Breast epithelium (tissue), 3 donors: ENCODE data around the gene PTPRCAP.

ENCODE experiments used
- POLR2A ChIP-seq: fragments of 450-650 bp; IDR thresholded peaks from one replicate; pipeline ENCODE4 v1.6.1; 2016; ENCODE audit warnings: antibody characterized with exemption, mild to moderate bottlenecking, moderate library complexity
- TF ChIP-seq, protein P1 (sequence below), 3 donors: fragments of 450-650 bp; IDR thresholded peaks; one replicate each; pipeline ENCODE4 v1.5.1; 2016 to 2017; ENCODE audit warnings: antibody characterized with exemption in 3 of 3, mild to moderate bottlenecking in 3 of 3, moderate library complexity in 3 of 3

GRCh38 chr11:67463186-67463585 is 25.7 kb upstream of the PTPRCAP start:
- TF ChIP-seq POLR2A: no peak
- TF ChIP-seq, protein P1, sequence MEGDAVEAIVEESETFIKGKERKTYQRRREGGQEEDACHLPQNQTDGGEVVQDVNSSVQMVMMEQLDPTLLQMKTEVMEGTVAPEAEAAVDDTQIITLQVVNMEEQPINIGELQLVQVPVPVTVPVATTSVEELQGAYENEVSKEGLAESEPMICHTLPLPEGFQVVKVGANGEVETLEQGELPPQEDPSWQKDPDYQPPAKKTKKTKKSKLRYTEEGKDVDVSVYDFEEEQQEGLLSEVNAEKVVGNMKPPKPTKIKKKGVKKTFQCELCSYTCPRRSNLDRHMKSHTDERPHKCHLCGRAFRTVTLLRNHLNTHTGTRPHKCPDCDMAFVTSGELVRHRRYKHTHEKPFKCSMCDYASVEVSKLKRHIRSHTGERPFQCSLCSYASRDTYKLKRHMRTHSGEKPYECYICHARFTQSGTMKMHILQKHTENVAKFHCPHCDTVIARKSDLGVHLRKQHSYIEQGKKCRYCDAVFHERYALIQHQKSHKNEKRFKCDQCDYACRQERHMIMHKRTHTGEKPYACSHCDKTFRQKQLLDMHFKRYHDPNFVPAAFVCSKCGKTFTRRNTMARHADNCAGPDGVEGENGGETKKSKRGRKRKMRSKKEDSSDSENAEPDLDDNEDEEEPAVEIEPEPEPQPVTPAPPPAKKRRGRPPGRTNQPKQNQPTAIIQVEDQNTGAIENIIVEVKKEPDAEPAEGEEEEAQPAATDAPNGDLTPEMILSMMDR (IDR thresholded peaks at IDR 0.05): no peak
